Adrenal gland (tissue), 5 donors: ENCODE measurements around the gene KASH5.

Experiments used
- POLR2A ChIP-seq, 2 donors: fragments of 450-650 bp; IDR thresholded peaks; one replicate each; pipeline ENCODE4 v1.6.1; 2017; ENCODE audit warnings: antibody characterized with exemption in 2 of 2, mild to moderate bottlenecking in 2 of 2, moderate library complexity in 1 of 2
- TF ChIP-seq, protein P1 (sequence below), 6 experiments: fragments of 450-650 bp in 4 of 6; fragments of 200-600 bp in 2 of 6; sonication (generic) in 1 of 6; IDR thresholded peaks; 1 replicate in 5 of 6; 2 replicates in 1 of 6; pipeline versions ENCODE4 v1.5.1 to v1.8.0; 2016 to 2021; ENCODE audit warnings: antibody characterized with exemption in 6 of 6, mild to moderate bottlenecking in 2 of 6, moderate library complexity in 1 of 6
- donor health status: DM: no; HTN: no; CAD: no.

DNA sequence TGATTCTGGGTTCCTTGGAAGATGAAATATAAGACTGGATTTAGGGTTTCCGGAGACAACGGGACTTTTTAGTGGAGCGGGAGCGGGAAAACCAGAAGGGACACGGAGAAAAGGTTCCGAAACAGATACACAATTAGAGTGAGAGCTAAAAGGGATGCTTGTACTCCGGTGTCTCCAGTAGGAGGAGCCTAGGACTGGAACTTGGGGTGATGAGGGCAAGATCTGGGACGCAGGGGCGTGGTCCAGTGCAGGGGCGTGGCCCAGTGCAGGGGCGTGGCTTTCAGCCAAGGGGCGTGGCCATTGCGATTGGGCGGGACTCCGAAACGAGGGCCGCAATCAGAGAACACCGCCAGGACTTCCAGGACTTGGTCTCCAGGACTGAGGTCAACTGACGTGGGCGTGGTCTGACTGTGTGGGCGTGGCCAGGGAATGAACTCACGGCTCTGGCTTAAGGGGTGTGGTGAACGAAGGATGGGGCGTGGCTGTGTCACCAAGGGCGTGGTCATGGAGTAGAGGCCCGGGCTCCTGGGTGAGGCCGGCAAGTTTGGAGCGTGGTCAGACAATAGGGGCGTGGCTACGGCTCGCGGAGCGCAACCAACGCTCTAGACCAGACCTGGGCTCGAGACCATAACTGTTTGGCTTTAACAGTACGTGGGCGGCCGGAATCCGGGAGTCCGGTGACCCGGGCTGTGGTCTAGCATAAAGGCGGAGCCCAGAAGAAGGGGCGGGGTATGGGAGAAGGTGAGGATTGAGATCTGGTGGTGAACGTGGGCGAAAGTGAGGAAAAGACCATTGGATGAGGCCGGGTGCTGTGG, 24.6 kb upstream of the KASH5 start, which contains the start of gene DKKL1:
- peak in 1 of 2 donors; percentile 68 for TF ChIP-seq POLR2A (IDR thresholded peaks at IDR 0.05)
- TF ChIP-seq, protein P1, sequence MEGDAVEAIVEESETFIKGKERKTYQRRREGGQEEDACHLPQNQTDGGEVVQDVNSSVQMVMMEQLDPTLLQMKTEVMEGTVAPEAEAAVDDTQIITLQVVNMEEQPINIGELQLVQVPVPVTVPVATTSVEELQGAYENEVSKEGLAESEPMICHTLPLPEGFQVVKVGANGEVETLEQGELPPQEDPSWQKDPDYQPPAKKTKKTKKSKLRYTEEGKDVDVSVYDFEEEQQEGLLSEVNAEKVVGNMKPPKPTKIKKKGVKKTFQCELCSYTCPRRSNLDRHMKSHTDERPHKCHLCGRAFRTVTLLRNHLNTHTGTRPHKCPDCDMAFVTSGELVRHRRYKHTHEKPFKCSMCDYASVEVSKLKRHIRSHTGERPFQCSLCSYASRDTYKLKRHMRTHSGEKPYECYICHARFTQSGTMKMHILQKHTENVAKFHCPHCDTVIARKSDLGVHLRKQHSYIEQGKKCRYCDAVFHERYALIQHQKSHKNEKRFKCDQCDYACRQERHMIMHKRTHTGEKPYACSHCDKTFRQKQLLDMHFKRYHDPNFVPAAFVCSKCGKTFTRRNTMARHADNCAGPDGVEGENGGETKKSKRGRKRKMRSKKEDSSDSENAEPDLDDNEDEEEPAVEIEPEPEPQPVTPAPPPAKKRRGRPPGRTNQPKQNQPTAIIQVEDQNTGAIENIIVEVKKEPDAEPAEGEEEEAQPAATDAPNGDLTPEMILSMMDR (IDR thresholded peaks at IDR 0.05): peak in 1 of 6 experiments; percentile 17
